ENCODE measurements around the gene DNAJC8.

DNA sequence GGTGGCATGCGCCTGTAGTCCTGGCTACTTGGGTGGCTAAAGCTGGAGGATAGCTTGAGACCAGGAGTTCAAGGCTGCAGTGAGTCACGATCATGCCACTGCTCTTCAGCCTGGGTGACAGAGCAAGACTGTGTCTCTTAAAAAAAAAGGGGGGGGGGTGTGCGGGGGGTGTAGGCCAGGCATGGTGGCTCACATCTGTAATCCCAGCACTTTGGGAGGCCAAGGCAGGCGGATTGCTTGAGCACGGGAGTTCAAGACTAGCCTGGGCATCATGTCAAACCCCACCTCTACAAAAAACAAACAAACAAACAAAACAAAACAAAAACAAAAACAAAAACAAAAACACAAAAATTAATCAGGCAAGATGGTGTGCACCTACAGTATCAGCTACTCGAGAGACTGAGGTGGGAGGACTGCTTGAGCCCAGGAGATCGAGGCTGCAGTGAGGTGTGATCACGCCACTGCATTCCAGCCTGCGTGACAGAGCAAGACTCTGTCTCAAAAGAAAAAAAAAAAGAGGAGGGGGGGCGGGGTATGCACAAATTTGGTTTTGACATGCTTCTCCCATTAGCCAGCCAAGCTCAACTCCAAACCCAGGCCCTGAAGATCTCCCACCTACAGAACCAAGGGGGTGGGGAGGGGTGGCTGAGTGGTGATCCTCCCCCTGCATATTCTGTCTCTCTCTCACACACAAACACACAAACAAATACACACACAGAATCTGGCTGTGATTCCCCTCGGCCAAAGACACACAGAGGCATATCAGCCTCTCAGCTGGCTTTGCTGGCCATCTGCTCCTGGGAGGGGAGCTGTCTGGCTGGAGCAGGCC is 59.5 kb downstream of the DNAJC8 start:
- TF ChIP-seq SP2 (tag by site-specific recombination; IDR thresholded peaks at IDR 0.05) (no peak), ZNF221 (tag by site-specific recombination; IDR thresholded peaks at IDR 0.05; ENCODE audit: borderline replicate concordance) (no peak), ZNF24 (tag by site-specific recombination; IDR thresholded peaks at IDR 0.05) (no peak), ZNF621 (tag by site-specific recombination; IDR thresholded peaks at IDR 0.05) (no peak), ZNF629 (tag by site-specific recombination; IDR thresholded peaks at IDR 0.05) (no peak)
- TF ChIP-seq, protein P1, sequence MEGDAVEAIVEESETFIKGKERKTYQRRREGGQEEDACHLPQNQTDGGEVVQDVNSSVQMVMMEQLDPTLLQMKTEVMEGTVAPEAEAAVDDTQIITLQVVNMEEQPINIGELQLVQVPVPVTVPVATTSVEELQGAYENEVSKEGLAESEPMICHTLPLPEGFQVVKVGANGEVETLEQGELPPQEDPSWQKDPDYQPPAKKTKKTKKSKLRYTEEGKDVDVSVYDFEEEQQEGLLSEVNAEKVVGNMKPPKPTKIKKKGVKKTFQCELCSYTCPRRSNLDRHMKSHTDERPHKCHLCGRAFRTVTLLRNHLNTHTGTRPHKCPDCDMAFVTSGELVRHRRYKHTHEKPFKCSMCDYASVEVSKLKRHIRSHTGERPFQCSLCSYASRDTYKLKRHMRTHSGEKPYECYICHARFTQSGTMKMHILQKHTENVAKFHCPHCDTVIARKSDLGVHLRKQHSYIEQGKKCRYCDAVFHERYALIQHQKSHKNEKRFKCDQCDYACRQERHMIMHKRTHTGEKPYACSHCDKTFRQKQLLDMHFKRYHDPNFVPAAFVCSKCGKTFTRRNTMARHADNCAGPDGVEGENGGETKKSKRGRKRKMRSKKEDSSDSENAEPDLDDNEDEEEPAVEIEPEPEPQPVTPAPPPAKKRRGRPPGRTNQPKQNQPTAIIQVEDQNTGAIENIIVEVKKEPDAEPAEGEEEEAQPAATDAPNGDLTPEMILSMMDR (tag by site-specific recombination; IDR thresholded peaks at IDR 0.05): no peak
